ENCODE measurements around the gene GPC4.

GPC4 gene

GRCh38 chrX:133440797-133441163, 25.5 kb upstream of the GPC4 start:
- Histone ChIP-seq H3K27me3 (ENCODE audit: insufficient read depth, insufficient read length) (no peaks in the 10 kb centered on the region), H3K4me1 (ENCODE audit: insufficient read depth, insufficient read length) (no peaks in the 10 kb centered on the region), H3K9me3 (ENCODE audit: insufficient read depth, low read length) (no peaks in the 10 kb centered on the region), H3K9ac (ENCODE audit: insufficient read length, low read depth) (peak overlapping the region; percentile 26), H3K36me3 (ENCODE audit: insufficient read depth, insufficient read length, low read length) (no peaks in the 10 kb centered on the region), H3K4me3 (ENCODE audit: insufficient read length, low read depth) (no peak overlapping the region)
- TF ChIP-seq SUZ12 (IDR thresholded peaks at IDR 0.05; ENCODE audit: extremely low read depth, insufficient read depth, insufficient read length) (no peak), ZNF274 (IDR thresholded peaks at IDR 0.05; ENCODE audit: low read depth, low read length) (no peak), YY1 (IDR thresholded peaks at IDR 0.05; ENCODE audit: insufficient read depth, insufficient read length) (no peak)
- no peak for DNase-seq (ENCODE audit: low read depth, low spot score)

DNA sequence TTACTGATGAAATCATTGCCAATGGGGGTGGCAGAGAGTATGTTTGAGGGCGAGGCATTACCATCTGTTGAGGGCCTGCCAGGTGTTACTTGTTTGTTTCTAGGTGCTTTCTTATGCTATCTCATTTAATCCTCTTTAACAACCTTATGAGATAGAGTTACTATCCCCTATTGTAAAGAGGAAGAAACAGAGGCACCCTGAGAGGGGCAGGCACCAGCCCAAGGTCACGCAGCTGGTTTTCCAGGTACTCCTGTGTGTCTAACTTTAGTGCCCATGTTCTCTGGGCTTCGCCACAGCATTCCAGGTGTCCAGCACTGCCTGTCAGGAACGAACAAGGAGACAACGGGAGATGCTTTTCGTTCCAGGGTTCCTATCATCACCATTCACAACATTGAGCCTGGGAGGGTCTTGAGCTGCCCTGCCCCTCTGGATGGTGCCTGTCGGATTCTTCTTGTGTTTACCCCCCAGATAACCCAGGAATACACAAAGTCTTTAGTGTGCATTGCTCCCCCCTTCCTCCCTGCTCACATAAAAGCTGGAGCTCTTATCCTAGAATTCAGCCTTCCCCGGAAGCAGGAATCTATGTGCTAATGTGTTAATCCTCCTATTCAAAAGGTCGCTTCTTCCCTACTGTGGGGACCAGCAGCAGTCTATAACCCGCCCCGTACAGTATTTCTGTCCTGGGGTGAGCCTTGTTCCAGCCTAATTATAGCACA, 24.9 kb upstream of the GPC4 start:
- Histone ChIP-seq H3K4me1 (ENCODE audit: insufficient read depth, insufficient read length) (no peaks in the 10 kb centered on the region), H3K27me3 (ENCODE audit: insufficient read depth, insufficient read length) (no peaks in the 10 kb centered on the region), H3K9ac (ENCODE audit: insufficient read length, low read depth) (no peak overlapping the region), H3K36me3 (ENCODE audit: insufficient read depth, insufficient read length, low read length) (no peaks in the 10 kb centered on the region), H3K9me3 (ENCODE audit: insufficient read depth, low read length) (no peaks in the 10 kb centered on the region), H3K4me3 (ENCODE audit: insufficient read length, low read depth) (no peak overlapping the region)
- TF ChIP-seq YY1 (IDR thresholded peaks at IDR 0.05; ENCODE audit: insufficient read depth, insufficient read length): no peak
- no peak for TF ChIP-seq SUZ12 (IDR thresholded peaks at IDR 0.05; ENCODE audit: extremely low read depth, insufficient read depth, insufficient read length)
- no peak for TF ChIP-seq ZNF274 (IDR thresholded peaks at IDR 0.05; ENCODE audit: low read depth, low read length)
- DNase-seq (ENCODE audit: low read depth, low spot score): no peak

GRCh38 chrX:133437766-133438165, 22.5 kb upstream of the GPC4 start:
- Histone ChIP-seq H3K36me3 (ENCODE audit: insufficient read depth, insufficient read length, low read length) (no peaks in the 10 kb centered on the region), H3K9me3 (ENCODE audit: insufficient read depth, low read length) (no peaks in the 10 kb centered on the region), H3K27me3 (ENCODE audit: insufficient read depth, insufficient read length) (no peaks in the 10 kb centered on the region), H3K4me3 (ENCODE audit: insufficient read length, low read depth) (no peak overlapping the region), H3K4me1 (ENCODE audit: insufficient read depth, insufficient read length) (no peaks in the 10 kb centered on the region), H3K9ac (ENCODE audit: insufficient read length, low read depth) (no peak overlapping the region)
- DNase-seq (ENCODE audit: low read depth, low spot score): no peak
- TF ChIP-seq ZNF274 (IDR thresholded peaks at IDR 0.05; ENCODE audit: low read depth, low read length) (no peak), YY1 (IDR thresholded peaks at IDR 0.05; ENCODE audit: insufficient read depth, insufficient read length) (no peak), SUZ12 (IDR thresholded peaks at IDR 0.05; ENCODE audit: extremely low read depth, insufficient read depth, insufficient read length) (no peak)

GRCh38 chrX:133437356-133437755, 22.1 kb upstream of the GPC4 start:
- H3K4me1 ChIP-seq (ENCODE audit: insufficient read depth, insufficient read length): no peaks in the 10 kb centered on the region
- H3K9ac ChIP-seq (ENCODE audit: insufficient read length, low read depth): no peak overlapping the region
- DNase-seq (ENCODE audit: low read depth, low spot score): no peak
- no peaks in the 10 kb centered on the region for H3K27me3 ChIP-seq (ENCODE audit: insufficient read depth, insufficient read length)
- H3K4me3 ChIP-seq (ENCODE audit: insufficient read length, low read depth): no peak overlapping the region
- no peaks in the 10 kb centered on the region for H3K9me3 ChIP-seq (ENCODE audit: insufficient read depth, low read length)
- H3K36me3 ChIP-seq (ENCODE audit: insufficient read depth, insufficient read length, low read length): no peaks in the 10 kb centered on the region
- no peak for TF ChIP-seq SUZ12 (IDR thresholded peaks at IDR 0.05; ENCODE audit: extremely low read depth, insufficient read depth, insufficient read length)
- TF ChIP-seq ZNF274 (IDR thresholded peaks at IDR 0.05; ENCODE audit: low read depth, low read length): no peak
- no peak for TF ChIP-seq YY1 (IDR thresholded peaks at IDR 0.05; ENCODE audit: insufficient read depth, insufficient read length)

- Histone ChIP-seq H3K36me3 (ENCODE audit: insufficient read depth, insufficient read length, low read length) (no peaks in the 10 kb centered on the region), H3K9ac (ENCODE audit: insufficient read length, low read depth) (no peak overlapping the region), H3K4me3 (ENCODE audit: insufficient read length, low read depth) (no peak overlapping the region), H3K27me3 (ENCODE audit: insufficient read depth, insufficient read length) (no peaks in the 10 kb centered on the region), H3K4me1 (ENCODE audit: insufficient read depth, insufficient read length) (no peaks in the 10 kb centered on the region), H3K9me3 (ENCODE audit: insufficient read depth, low read length) (no peaks in the 10 kb centered on the region)
- TF ChIP-seq ZNF274 (IDR thresholded peaks at IDR 0.05; ENCODE audit: low read depth, low read length) (no peak), YY1 (IDR thresholded peaks at IDR 0.05; ENCODE audit: insufficient read depth, insufficient read length) (no peak), SUZ12 (IDR thresholded peaks at IDR 0.05; ENCODE audit: extremely low read depth, insufficient read depth, insufficient read length) (no peak)
- no peak for DNase-seq (ENCODE audit: low read depth, low spot score)
Observed at GRCh38 chrX:133435544-133436124, 20.3 kb upstream of the GPC4 start.

DNA sequence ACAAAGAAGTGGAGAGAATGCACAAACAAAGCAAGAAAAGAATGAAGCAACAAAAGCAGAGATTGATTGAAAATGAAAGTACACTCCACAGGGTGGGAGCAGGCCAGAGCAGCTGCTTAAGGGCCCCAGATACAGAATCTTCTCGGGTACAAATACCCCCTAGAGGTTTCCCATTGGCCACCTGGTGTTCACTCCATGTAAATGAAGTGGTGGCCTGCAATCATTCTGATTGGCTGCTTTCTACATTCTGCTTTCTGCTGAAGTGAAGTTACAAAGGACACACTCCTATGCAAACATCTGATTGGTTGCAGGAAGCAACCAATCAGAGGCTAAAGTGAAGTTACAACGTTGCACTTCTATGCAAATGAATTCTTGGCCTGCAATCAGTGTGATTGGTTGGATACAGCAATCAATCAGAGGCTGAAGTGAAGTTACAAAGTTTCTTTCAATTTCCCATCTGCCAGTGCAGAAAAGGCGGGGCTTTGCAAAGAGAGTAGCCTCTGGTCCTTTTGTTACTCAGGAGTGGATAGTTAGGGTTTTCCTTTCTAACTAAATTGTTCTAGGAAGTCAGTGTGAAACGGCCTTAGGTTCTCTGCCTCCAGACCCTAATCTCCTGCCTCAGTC, 19.0 kb upstream of the GPC4 start:
- Histone ChIP-seq H3K4me3 (ENCODE audit: insufficient read length, low read depth) (no peak overlapping the region), H3K9ac (ENCODE audit: insufficient read length, low read depth) (no peak overlapping the region), H3K27me3 (ENCODE audit: insufficient read depth, insufficient read length) (no peaks in the 10 kb centered on the region), H3K9me3 (ENCODE audit: insufficient read depth, low read length) (no peaks in the 10 kb centered on the region), H3K36me3 (ENCODE audit: insufficient read depth, insufficient read length, low read length) (no peaks in the 10 kb centered on the region), H3K4me1 (ENCODE audit: insufficient read depth, insufficient read length) (no peaks in the 10 kb centered on the region)
- TF ChIP-seq YY1 (IDR thresholded peaks at IDR 0.05; ENCODE audit: insufficient read depth, insufficient read length): no peak
- TF ChIP-seq SUZ12 (IDR thresholded peaks at IDR 0.05; ENCODE audit: extremely low read depth, insufficient read depth, insufficient read length): no peak
- TF ChIP-seq ZNF274 (IDR thresholded peaks at IDR 0.05; ENCODE audit: low read depth, low read length): no peak
- DNase-seq (ENCODE audit: low read depth, low spot score): no peak

GRCh38 chrX:133419911-133420310, 4.6 kb upstream of the GPC4 start:
- TF ChIP-seq YY1 (IDR thresholded peaks at IDR 0.05; ENCODE audit: insufficient read depth, insufficient read length): no peak
- no peak for TF ChIP-seq SUZ12 (IDR thresholded peaks at IDR 0.05; ENCODE audit: extremely low read depth, insufficient read depth, insufficient read length)
- TF ChIP-seq ZNF274 (IDR thresholded peaks at IDR 0.05; ENCODE audit: low read depth, low read length): no peak
- DNase-seq (ENCODE audit: low read depth, low spot score): no peak
- no peaks in the 10 kb centered on the region for H3K27me3 ChIP-seq (ENCODE audit: insufficient read depth, insufficient read length)
- H3K9ac ChIP-seq (ENCODE audit: insufficient read length, low read depth): no peak overlapping the region
- H3K4me1 ChIP-seq (ENCODE audit: insufficient read depth, insufficient read length): no peaks in the 10 kb centered on the region
- H3K36me3 ChIP-seq (ENCODE audit: insufficient read depth, insufficient read length, low read length): no peaks in the 10 kb centered on the region
- no peaks in the 10 kb centered on the region for H3K9me3 ChIP-seq (ENCODE audit: insufficient read depth, low read length)
- H3K4me3 ChIP-seq (ENCODE audit: insufficient read length, low read depth): no peak overlapping the region

Measured in NT2/D1 (cell line).